ENCODE data around the gene KLK2. TPM values are rescaled to one million over a fixed set of nuclear protein-coding genes. Genes with fewer than 3 reads are reported as not detected.

The KLK2 gene
- total and polyA plus RNA-seq, 9 donors: not detected

DNA sequence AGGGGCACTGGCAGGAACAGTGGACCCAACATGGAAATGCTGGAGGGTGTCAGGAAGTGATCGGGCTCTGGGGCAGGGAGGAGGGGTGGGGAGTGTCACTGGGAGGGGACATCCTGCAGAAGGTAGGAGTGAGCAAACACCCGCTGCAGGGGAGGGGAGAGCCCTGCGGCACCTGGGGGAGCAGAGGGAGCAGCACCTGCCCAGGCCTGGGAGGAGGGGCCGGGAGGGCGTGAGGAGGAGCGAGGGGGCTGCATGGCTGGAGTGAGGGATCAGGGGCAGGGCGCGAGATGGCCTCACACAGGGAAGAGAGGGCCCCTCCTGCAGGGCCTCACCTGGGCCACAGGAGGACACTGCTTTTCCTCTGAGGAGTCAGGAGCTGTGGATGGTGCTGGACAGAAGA is 4.1 kb downstream of the KLK2 start:
- intact Hi-C loops (cut with DNase I): no loop called here
- Histone ChIP-seq H3K4me3 (no peak overlapping the region), H3K4me1 (ENCODE audit: insufficient read depth) (no peaks in the 10 kb centered on the region), H3K9me3 (no peaks in the 10 kb centered on the region), H3K36me3 (no peaks in the 10 kb centered on the region), H3K27ac (no peak overlapping the region), H3K27me3 (no peaks in the 10 kb centered on the region)
- DNase-seq: no peak
- 47 to 81% (median 64%) methylated on average over 8 of the region's 8 CpGs for WGBS, 3 donors
- TF ChIP-seq EP300 (IDR thresholded peaks at IDR 0.05): no peak
- TF ChIP-seq, protein P1, sequence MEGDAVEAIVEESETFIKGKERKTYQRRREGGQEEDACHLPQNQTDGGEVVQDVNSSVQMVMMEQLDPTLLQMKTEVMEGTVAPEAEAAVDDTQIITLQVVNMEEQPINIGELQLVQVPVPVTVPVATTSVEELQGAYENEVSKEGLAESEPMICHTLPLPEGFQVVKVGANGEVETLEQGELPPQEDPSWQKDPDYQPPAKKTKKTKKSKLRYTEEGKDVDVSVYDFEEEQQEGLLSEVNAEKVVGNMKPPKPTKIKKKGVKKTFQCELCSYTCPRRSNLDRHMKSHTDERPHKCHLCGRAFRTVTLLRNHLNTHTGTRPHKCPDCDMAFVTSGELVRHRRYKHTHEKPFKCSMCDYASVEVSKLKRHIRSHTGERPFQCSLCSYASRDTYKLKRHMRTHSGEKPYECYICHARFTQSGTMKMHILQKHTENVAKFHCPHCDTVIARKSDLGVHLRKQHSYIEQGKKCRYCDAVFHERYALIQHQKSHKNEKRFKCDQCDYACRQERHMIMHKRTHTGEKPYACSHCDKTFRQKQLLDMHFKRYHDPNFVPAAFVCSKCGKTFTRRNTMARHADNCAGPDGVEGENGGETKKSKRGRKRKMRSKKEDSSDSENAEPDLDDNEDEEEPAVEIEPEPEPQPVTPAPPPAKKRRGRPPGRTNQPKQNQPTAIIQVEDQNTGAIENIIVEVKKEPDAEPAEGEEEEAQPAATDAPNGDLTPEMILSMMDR (IDR thresholded peaks at IDR 0.05): no peak
- no peak for TF ChIP-seq POLR2A (IDR thresholded peaks at IDR 0.05)

DNA sequence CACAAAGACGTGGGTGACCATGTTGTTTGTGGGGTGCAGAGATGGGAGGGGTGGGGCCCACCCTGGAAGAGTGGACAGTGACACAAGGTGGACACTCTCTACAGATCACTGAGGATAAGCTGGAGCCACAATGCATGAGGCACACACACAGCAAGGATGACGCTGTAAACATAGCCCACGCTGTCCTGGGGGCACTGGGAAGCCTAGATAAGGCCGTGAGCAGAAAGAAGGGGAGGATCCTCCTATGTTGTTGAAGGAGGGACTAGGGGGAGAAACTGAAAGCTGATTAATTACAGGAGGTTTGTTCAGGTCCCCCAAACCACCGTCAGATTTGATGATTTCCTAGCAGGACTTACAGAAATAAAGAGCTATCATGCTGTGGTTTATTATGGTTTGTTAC is 5.6 kb downstream of the KLK2 start:
- no peaks in the 10 kb centered on the region for H3K36me3 ChIP-seq
- DNase-seq: no peak
- intact Hi-C loops (cut with DNase I): no loop called here
- H3K27ac ChIP-seq: no peak overlapping the region
- H3K9me3 ChIP-seq: no peaks in the 10 kb centered on the region
- H3K4me3 ChIP-seq: no peak overlapping the region
- WGBS, 3 donors: 31 to 41% (median 36%) methylated on average over 5 of the region's 5 CpGs
- TF ChIP-seq EP300 (IDR thresholded peaks at IDR 0.05) (no peak), POLR2A (IDR thresholded peaks at IDR 0.05) (no peak)
- TF ChIP-seq, protein P1 (IDR thresholded peaks at IDR 0.05): no peak
- H3K27me3 ChIP-seq: no peaks in the 10 kb centered on the region
- H3K4me1 ChIP-seq (ENCODE audit: insufficient read depth): no peaks in the 10 kb centered on the region

DNA sequence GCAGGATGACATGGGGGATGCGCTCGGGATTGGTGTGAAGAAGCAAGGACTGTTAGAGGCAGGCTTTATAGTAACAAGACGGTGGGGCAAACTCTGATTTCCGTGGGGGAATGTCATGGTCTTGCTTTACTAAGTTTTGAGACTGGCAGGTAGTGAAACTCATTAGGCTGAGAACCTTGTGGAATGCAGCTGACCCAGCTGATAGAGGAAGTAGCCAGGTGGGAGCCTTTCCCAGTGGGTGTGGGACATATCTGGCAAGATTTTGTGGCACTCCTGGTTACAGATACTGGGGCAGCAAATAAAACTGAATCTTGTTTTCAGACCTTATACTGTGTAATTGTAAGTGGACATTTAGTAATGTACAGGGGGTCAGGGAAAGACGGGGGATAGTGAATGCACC is 7.0 kb downstream of the KLK2 start:
- H3K4me1 ChIP-seq (ENCODE audit: insufficient read depth): no peaks in the 10 kb centered on the region
- DNase-seq: no peak
- intact Hi-C loops (cut with DNase I): no loop called here
- TF ChIP-seq EP300 (IDR thresholded peaks at IDR 0.05) (no peak), POLR2A (IDR thresholded peaks at IDR 0.05) (no peak)
- TF ChIP-seq, protein P1 (IDR thresholded peaks at IDR 0.05): no peak
- H3K27ac ChIP-seq: no peak overlapping the region
- H3K4me3 ChIP-seq: no peak overlapping the region
- H3K36me3 ChIP-seq: no peaks in the 10 kb centered on the region
- H3K9me3 ChIP-seq: no peaks in the 10 kb centered on the region
- H3K27me3 ChIP-seq: no peaks in the 10 kb centered on the region
- WGBS, 3 donors: 70 to 80% (median 76%) methylated on average over 5 of the region's 5 CpGs

DNA sequence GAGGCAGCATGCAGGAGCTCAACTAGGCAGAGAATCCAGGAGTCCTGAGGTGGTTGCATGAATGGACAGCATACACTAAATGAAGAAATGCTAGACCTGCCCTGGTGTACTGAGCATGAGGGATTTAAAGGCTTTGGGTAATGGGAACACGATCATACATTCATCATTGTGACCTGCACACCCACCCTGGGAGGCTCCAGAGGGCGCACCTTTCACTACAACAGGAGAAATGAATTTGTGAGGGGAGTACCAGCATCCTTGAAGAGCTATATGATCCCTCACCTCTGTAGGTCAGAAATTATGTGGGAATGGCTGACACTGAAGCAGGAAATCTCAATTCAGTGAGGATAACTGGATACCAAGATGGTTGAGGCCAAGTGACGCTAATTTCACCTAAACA is 8.9 kb downstream of the KLK2 start:
- intact Hi-C loops (cut with DNase I): no loop called here
- WGBS, 3 donors: 49 to 57% (median 56%) methylated on average over 3 of the region's 3 CpGs
- Histone ChIP-seq H3K9me3 (no peaks in the 10 kb centered on the region), H3K4me3 (no peak overlapping the region), H3K27me3 (no peaks in the 10 kb centered on the region), H3K27ac (no peak overlapping the region), H3K4me1 (ENCODE audit: insufficient read depth) (no peaks in the 10 kb centered on the region), H3K36me3 (no peaks in the 10 kb centered on the region)
- TF ChIP-seq EP300 (IDR thresholded peaks at IDR 0.05) (no peak), POLR2A (IDR thresholded peaks at IDR 0.05) (no peak)
- TF ChIP-seq, protein P1 (IDR thresholded peaks at IDR 0.05): no peak
- no peak for DNase-seq

DNA sequence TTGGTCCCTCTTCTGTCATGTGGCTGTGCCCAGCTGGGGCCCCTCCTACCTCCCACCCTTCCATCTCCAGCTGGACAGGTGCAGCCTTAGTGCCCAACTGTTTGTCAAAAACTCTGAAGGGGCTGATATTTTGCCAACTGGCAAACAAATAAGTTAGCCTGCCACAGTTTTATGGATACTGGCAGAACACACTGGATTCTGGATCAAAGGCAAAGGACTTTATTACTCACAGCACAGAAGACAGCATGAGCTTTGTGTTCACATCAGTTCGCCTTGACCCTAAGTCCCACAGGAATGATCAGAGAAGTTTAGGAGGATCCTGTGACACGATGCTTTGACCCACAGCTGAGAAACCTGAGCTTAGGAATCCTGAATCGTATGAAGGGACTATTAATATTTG is 16.4 kb downstream of the KLK2 start:
- H3K27ac ChIP-seq: no peak overlapping the region
- no peak for DNase-seq
- no peak overlapping the region for H3K4me3 ChIP-seq
- no peaks in the 10 kb centered on the region for H3K27me3 ChIP-seq
- 32 to 36% (median 32%) methylated on average over 3 of the region's 3 CpGs for WGBS, 3 donors
- intact Hi-C loops (cut with DNase I): no loop called here
- H3K4me1 ChIP-seq (ENCODE audit: insufficient read depth): no peaks in the 10 kb centered on the region
- H3K9me3 ChIP-seq: no peaks in the 10 kb centered on the region
- no peaks in the 10 kb centered on the region for H3K36me3 ChIP-seq
- TF ChIP-seq, protein P1 (IDR thresholded peaks at IDR 0.05): no peak
- TF ChIP-seq EP300 (IDR thresholded peaks at IDR 0.05): no peak
- TF ChIP-seq POLR2A (IDR thresholded peaks at IDR 0.05): no peak
